T follicular helper cell (primary cell): Measurements from ENCODE around the gene RTN4RL1.

Source experiments
- DNase-seq: peaks from one replicate; pipeline ENCODE4 v3.0.0-alpha.2; 2020; ENCODE audit warnings: low read depth
- total RNA-seq, 2 experiments: gene quantifications; one replicate each; lab custom pipeline; 2026; lab: John Stamatoyannopoulos, UW

Gene RTN4RL1, protein sequence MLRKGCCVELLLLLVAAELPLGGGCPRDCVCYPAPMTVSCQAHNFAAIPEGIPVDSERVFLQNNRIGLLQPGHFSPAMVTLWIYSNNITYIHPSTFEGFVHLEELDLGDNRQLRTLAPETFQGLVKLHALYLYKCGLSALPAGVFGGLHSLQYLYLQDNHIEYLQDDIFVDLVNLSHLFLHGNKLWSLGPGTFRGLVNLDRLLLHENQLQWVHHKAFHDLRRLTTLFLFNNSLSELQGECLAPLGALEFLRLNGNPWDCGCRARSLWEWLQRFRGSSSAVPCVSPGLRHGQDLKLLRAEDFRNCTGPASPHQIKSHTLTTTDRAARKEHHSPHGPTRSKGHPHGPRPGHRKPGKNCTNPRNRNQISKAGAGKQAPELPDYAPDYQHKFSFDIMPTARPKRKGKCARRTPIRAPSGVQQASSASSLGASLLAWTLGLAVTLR
- total RNA-seq = 4.6 to 4.7 reads per million in 2 experiments

DNA sequence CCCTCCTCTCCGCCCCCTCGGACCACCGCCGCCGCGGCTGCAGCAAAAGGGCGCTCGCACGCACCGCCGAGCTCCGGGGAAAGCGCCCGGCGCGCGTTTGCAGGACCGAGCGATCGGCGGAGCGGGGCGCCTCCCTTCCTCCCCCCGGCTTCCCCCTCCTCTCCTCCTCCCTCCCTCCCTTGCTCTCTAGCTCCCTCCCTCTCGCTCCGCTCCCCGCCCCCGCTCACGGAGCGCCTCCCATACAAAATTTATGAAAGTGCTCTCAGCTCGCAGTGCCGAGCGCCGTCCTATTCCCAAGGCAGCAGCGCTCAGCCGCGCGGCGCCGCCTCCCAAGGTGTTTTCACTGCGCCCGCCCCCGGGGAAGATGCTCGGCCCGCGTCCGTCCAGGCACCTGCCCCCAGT, at the start of gene RTN4RL1:
Gene RTN4RL1 (minus strand): TSS at position 115 of the 402 bp plus-strand sequence. CDS start 469 bp downstream, outside the sequence.
- DNase-seq = peak; percentile 73

DNA sequence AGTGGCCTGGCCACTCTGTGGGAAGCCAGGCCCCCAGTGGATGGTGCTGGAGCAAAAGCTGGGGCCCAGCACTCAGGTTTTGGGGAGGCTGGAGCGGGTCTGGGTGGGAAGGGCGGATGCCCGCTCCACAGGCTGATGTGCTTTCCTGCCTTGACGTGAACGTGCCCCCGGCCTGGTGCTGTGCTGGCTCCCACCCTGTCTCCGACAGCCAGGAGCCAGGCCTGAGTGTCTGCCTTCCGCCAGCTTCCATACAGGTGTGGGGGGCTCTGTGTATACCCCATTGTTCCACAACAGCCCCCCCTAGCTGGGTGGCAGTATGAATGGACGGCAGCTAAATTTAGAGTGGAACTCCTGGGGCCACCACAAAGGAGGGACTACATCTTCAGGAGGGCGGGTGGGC, 49.8 kb upstream of the RTN4RL1 start:
- DNase-seq = no peak

DNA sequence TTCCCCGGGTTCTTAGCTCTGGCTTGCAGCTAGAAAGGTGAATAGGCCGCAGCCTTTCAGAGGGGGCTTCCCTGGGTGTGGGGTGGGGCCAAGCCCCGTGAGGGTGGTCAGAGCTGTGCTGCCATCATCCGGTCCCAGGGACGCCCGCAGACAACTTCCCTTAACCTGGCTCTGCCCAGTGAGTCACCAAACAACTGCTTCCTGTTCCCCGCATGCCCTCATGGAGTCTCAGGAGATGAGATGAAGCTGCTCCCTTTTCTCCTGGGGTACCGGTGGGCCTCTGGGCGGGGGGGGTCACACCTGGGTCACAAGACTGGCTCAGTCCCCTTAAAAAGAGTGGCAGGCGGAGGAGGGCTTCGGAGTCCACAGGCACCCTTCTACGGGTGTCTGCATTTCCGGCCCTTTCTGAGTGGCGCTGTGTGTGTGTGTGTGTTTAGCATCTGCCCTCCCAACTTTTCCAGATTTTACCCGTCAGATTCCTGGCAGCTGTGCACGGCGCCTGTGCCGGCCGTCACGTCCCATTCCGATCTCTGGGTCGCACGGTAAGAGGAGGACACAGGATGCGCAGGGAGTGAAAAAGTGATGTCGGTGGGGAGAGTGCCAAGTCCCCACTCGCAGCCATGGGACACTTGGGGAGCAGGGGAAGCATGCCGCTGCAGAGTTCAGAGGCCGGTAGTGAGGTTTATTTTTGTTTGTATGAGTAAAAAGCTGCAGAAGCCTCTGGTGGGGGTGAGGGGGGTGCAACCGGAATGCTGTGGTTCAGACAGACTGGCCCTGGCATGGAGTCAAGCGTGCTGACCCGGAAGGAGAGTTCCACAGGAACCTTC, 46.5 kb upstream of the RTN4RL1 start:
- DNase-seq = no peak

DNA sequence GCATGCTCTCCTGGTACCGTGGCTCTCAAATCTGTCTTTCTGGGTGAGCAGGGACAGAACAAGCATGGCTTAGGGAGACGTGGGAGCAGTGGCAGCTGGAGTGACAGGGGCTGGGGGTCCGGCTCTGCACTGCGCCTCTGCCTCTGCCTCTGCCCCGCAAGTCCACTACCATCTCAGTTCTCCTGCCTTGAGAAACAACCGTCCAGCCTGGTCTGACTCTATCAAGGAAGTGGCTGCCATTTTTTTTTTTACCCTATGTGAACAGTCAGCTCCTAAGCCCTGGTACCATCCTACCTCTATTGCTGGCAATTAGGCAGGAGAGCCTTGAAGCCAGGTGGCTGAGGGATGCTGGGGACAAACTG, 45.9 kb upstream of the RTN4RL1 start:
- no peak for DNase-seq

DNA sequence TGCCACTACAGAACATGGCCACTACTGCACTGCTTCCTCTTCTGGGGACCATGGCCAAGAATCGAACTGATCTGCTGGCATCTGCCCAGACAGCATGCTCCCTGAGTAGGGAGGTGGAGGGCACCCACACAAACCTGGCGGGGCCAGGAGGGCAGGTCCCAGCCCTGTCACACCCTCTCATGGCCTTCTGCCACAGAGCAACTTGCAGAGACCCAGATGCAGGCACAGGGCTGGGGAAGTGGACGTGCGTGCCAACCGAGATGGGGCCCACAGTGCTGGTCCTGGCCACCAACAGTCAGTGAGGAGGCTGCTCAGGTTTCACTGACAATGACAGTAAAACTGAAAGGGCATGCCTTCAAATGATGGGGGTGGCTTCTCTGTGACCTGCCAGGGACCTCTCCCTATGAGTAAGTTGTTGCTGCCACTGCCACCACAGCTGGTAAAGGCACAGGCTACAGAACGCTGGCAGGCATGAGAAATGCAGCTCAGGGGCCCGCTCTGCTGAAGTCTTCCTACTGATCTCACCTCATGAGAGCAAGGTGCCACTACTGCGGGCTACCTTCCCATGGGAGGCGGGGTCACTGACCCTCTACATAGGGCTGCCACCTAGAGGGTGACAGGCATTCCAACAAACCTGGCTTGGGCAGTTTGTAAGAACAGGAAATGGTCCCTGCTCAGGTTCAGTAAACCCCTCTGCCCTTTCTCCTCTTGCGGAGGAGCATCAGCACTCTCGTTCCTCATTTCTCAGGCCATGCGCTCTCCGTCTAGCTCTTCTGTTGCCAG, 45.3 kb upstream of the RTN4RL1 start:
- no peak for DNase-seq

DNA sequence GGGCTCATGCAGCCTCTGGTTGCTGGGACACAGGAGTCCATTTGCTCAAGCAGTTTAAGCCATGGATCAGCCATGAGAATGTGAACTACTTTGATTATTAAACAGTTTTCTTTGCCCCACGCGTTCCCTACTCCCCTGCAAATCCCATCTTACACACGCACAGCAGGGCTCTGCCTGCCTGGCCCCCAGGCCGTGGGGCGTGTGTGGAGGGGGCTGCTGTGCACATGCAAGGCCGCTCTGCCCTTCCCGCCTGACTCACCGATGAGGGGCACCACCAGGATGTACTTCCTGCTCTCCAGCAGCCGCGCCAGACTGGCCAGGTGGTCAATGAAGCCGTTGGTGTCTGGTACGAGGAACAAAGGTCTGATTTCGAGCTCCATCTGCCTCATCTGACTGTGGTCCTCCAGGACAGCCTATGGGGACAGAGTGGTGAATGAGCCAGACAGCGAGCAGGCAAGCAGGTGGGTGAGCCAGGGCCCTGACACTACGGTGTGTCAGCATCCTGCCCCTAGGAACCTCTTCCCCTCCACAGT, 43.5 kb upstream of the RTN4RL1 start:
- DNase-seq = no peak

DNA sequence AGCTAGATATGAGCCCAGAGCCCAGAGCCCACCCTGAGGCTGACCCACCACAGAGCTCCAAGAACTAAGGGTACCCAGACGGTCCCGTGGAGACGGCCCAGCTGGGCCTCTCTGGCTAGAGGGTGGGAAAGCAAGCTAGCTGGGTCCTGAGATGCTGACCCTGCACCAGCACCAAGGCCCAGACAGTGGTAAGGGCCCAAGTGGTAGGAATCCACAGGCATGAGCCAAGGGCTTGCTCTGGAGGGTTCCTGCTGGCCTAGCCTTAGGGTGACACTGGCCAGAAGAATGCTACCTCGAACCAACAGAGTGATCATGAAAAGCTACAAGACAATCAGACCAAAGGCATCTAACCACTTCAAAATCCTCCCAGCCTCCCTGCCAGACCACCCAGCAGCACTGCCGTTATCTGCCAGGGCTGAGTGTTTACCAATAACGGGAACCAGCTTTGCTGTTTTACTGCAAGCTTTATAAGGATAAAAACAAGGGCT, 42.9 kb upstream of the RTN4RL1 start:
- no peak for DNase-seq

DNA sequence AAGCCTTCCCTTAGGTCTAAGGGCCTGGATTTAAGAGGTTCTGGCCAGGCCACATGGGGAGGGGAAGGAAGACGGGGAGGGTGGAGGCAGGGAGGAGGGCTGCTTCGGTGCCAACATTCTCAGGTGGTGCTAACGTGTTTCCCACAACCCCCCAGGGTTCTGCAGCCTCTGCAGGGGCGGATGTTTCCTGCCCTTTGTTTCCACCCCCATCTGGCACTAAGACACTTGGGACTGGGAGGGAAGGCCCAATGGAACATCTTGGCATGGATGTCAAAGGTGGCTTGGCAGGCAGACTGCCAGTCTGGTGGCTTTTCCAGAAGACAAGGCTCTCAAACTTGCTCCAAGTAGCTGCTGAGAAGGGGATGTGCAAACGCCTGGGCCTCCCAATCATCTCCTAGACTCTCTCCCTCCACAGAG, 42.5 kb upstream of the RTN4RL1 start:
- DNase-seq = no peak

DNA sequence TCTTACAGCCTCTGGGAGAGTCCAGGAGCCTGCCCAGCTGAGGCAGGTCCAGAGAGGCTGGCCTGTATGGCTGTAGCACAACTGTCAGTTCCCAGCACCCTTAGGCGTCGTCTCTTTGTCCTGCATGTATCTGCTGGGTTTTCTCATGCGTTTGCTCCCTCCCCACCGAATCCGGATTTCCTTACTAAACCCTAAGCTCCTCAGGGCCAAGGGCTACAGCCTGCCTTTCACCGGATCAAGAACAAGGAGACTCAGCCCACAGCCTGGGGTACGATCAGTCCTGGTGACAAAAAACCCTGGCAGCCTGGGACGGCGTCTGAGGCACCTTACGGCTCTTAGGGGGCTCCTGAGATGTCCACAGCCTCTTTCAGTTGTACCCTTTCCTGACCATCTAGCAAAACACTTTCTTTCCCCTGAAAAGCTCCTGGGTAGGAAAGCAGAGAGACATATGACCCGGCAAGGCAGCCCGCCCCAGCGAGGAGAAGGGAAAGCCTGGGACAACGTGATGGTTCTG, 42.0 kb upstream of the RTN4RL1 start:
- DNase-seq = no peak

DNA sequence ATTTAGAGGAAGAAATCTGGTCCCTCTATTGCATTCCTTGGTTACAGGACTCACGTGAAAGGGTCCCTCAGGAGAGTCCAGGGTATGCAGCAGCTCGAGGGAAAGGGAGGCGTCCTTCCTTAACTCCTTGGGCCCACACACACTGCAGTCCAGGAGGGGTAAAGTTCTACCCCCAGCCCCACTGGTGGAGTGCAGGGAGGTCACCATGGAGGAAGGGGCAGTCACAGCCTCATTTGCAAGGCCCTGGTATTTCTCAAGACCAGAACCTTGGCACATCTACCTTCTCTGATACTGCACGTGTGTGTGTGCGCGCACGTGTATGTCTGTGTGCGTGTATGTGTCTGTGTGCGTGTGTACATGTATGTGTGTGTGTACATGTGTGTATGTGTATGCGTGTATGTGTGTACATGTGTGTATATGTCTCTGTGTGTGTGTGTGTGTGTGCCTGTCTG, 40.8 kb upstream of the RTN4RL1 start:
- DNase-seq = no peak

DNA sequence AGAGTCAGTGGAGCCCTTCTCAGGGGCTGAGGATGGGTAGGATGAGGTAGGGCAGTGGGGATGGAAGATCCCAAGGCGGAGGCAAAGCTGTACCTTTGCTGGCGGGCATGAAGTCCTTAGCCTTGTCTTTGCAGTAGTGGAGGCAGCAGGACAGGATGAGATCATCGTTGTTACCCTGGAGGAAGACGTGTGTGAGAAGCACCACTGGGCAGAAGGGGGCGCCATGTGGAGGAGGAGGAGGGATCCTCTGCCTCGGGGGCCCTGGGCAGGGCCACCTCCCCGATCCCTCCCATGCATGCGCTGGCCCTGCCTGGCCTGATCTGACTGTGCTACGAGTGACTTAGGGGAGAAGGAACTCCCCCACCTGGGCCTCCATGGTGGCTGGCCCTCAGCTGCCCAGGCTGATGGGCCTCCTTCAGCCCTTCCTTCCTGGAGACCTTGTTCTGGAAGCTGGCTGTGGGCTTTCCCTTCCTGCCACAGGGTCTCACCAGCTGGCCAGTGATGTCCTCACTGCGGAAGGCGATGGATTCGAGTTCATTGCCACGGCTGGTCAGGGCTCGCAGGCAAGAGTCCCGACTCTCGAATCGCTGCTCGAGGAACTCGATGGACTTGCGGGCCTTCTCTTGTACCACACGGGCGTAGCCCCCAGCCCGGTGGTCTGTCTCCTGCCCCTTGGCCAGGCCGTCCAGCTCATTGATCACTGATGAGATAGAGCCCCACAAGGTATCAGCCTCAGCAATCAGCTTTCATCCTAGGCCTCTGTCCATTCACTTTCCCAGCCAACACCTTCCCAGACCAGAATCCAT, 40.0 kb upstream of the RTN4RL1 start:
- DNase-seq = no peak

DNA sequence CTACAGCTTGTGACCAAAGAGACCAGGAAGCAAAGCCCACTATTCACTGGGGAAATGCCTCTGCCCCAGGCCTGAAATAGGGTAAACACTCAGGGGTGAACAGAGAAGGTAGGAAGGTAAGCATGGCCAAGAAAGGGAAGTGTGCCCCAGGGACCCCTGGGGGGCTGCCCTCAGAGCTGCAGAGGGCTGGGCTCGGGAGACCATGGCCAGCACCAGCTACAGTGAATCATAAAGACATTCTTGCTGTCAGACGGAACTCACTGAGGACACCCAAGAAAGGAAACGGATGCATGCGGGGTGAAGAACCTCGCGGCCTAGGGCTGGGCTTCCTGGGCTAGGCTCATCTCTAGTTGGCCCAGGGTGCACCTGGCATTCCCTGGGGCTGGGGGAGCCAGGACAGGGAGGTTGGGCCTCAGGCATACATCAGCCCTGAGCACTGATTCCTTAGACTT, 39.4 kb upstream of the RTN4RL1 start:
- DNase-seq = no peak

DNA sequence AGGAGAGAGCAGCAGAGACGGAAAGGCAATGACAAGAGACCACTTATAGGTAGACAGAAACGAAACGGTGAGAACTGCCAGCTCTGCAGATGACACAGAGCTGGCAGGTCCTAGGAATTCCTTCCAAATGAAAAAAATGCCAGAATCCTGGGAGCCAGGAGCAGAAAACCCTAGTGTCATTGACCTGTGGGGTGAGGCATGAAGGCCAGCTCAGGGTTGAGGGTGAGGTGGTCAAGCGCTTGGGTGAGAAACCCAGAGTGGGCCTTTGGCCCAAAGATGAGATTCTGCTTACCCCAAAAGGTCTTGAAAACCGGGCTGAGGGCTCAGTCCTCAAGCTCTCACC, 39.0 kb upstream of the RTN4RL1 start:
- no peak for DNase-seq

DNA sequence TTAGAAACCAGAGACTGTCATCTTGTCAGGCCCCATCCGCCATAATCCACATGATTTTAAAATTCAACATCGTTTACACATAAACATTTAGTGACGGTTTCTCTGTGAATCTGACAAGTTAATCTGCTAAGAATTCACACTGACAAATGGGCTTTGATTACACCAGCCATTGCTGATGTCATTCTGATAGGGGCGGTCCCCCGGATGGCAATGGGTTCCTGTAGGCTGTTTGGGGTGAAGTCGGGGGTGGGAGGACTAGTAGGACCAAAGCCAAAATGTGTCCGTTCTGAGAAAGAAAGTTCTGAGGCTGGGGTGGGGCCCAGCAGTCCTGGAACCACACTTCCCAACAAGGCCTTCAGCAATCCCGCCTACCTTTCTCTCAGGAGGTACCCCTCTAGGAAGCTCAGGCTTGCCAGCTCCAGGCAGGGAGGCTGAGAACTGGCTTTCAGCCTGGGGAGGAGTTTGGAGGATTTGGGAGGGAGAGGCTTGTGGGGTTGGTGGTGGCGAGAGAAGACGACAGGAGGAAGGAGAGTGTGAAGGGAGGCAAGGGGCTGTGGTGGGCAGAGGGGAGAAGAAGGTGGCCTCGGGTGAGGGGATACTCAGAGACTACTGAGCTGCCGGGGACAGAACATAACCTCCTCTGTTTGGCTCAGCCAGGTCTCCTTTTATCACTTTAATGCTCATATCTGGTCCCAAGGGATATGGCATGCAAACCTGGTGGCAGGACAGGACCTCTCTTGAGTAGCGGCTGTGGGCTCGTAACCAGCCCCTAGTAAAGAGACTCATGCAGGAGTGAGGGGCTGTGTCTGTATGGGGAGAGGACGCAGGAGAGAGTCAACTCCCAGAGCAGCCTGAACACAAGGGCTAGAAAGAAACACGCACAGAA, 38.4 kb upstream of the RTN4RL1 start:
- DNase-seq = no peak

DNA sequence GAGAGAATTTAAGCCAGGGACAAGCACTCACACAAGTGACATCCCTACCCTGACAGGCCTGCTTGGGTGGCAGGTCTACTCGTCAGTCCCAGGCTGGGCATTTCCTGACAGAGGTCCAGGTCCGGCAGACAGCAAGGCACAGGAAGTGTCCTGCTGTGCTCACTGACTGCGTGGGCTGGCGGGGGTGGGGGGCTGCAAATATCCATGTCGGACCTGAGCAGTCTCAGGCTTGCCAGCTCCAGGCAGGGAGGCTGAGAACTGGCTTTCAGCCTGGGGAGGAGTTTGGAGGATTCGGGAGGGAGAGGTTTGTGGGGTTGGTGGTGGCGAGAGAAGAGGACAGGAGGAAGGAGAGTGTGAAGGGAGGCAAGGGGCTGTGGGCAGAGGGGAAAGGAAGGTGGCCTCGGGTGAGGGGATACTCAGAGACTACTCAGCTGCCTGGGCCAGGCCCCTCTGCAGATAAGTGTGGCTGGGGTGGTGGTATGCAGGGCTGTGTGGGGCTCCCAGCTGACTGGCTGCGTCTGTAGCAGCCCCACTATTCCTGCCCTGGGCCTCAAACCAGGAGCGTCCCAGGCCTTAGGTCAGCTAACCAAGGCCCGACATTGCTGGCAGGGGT, 37.5 kb upstream of the RTN4RL1 start:
- DNase-seq = no peak

DNA sequence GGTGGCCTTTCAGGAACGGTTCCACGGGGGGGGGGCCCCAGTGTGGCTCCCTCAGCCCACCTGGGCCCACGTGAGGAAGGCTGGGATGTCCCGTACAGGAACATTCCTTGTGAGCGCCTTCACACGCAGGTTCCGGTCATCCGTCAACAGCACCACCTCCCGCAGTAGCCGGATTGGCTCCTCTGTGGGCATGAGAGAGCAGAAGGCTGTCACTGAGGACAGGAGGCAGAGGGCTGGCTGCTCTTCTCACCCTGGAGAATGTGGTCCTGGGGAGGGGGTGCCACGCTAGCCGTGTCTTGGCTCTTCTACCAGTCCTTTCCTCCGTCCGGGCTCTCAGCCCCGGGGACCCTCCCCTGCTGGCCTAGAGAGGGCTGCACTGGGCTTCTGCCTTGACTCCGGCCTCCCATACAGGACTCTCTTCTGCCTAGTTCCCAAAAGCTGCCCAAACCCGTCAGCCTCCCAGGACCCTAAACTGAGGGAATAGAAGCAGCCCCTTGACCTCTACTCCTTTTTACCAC, 36.4 kb upstream of the RTN4RL1 start:
- DNase-seq = no peak

DNA sequence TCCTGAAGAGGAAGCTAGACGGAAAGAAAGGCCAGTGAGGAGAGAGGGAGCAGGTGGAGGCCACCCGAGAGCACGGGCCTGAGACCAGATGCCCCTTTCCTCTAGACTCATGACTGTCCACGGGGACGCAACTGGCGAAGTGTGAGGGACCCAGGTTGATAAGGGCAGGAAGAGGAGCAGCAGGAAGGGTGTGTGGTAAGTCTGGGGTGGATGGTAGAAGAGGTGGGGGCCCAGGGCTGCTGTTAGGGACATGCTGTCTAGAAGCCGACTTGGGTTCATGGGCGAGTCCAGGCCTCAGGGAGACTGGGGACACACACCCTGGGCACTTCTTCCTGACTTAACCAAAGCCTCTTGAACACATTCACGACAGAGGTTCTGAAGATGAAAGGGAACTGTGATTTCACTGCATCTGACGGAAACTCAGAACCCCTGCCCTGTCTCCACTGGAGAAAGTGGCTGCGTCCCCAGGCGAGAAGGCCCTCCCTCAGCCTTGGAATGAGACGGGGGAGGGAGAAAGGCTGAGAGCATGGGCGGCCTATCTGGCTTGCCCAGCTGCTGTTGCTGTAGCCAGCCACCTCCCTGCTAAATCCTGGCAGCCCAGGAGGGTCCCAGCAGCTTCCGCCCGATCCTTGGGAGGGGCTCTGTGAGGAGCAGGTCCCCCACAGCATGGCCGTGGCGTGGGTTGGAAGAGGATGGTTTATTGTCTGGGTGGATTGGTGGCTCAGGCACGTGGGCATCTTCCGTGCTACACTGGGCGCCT, 35.7 kb upstream of the RTN4RL1 start:
- no peak for DNase-seq

DNA sequence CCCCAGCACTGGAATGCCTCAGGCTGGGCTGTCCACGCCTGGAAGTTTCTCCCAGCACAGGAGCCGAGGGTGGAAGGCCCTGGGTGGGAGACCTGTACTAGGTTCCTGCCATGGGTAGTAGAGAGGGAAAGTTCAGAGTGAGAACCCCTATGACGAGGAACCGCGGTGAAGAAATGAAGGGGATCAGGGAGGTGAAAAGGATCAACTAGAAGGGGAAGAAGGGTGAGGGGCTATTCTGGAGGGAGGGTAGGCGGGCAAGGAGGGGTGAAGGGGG, 35.2 kb upstream of the RTN4RL1 start:
- DNase-seq = no peak
